ENCODE data around the gene HLA-DPB1.
"Not testable (repeated sequence)": the region's sequence is repeated elsewhere in the genome, so short reads cannot be mapped to it uniquely, and the experiment has no call there.

Gene HLA-DPB1

GRCh38 chr6:33072508-33073100, 3.2 kb upstream of the HLA-DPB1 start:
- DNase-seq: no peak

GRCh38 chr6:33073431-33073871, 2.3 kb upstream of the HLA-DPB1 start, which contains the start of gene HLA-DPA1:
Gene HLA-DPA1 (minus strand): TSS chr6:33073649.
- DNase-seq: no peak

DNA sequence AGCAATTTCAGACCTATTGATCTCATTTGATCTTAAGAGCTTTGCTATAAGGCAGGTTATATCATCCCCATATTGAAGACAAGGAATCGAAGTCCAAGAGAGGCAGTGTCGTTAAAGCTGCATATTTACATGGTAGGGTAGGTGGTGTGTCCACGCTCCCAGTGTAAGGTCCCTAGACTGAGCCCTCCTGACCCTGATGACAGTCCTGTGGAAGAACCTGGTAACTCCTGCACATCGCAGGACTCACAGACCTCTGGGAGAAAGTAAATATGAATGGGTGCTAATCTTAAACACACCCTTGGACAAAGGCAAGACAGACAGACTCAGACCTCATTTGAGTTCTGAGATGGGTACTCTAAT, 602 bp upstream of the HLA-DPB1 start:
- DNase-seq: no peak

DNA sequence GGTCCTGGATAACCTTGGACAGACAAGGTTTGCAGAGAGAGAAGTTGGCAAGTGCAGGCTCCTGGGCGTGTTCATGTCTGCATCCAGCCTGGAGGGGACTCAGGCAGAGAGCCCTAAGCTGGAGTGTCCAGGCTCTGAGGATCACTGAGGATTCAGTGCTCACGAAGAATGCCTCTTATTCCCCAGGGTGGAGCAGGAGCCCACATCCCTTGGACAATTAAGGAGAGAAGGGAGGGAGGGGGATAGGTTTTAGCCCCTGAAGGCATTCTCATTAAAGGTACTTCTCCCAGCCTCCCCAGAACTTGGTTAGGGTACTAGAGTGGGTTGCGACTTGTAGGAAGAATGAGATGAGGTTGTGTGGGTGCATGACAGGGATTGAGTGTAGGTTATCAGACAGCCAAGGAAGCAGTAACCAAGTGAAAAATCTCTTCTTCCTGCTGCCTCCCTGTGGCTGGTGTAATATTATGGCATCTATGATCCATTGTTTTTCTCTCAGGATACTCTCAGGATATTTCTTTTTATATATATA, 680 bp downstream of the HLA-DPB1 start:
- no peak for DNase-seq

DNA sequence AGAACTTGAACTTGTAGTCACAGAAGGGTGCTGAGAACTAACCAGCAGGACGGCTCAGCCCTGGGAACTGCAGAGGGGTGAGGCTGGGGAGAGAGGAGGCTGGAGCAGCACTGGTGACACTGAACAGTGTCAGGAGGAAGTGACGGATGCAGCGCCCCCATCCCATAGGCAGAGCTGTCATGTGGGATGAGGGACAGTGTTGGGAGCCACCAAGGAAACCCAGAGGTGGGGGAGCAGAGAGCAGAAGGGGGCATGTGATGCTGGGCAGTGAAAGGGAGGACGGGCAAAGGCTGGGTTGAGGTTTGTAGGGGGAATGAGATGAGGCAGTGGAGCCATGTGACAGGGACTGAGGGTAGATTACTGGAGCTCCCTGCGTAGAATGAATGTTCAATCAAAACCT, 2.1 kb downstream of the HLA-DPB1 start:
- no peak for DNase-seq

DNA sequence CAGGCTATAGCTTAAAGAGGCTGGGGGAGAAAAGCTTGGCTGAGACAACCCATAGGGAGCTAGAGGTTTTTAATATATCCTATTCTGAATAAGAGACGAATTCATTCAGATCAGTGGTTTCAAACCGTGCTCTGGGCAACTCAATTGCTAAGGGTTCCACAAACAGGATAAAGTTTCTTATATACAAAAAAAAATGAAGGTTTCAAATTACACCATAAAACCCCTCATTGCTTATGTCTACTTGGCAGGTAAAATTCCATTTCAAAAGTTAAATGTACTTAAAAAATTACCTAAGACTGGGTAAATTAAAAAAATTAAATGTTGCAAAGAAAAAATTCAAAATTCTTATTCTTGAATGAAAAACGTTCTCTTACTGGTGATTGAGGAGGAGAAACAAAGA, 2.7 kb downstream of the HLA-DPB1 start:
- no peak for DNase-seq

GRCh38 chr6:33078919-33079521, 3.2 kb downstream of the HLA-DPB1 start:
- no peak for DNase-seq

GRCh38 chr6:33079580-33079979, 3.8 kb downstream of the HLA-DPB1 start:
- no peak for DNase-seq

DNA sequence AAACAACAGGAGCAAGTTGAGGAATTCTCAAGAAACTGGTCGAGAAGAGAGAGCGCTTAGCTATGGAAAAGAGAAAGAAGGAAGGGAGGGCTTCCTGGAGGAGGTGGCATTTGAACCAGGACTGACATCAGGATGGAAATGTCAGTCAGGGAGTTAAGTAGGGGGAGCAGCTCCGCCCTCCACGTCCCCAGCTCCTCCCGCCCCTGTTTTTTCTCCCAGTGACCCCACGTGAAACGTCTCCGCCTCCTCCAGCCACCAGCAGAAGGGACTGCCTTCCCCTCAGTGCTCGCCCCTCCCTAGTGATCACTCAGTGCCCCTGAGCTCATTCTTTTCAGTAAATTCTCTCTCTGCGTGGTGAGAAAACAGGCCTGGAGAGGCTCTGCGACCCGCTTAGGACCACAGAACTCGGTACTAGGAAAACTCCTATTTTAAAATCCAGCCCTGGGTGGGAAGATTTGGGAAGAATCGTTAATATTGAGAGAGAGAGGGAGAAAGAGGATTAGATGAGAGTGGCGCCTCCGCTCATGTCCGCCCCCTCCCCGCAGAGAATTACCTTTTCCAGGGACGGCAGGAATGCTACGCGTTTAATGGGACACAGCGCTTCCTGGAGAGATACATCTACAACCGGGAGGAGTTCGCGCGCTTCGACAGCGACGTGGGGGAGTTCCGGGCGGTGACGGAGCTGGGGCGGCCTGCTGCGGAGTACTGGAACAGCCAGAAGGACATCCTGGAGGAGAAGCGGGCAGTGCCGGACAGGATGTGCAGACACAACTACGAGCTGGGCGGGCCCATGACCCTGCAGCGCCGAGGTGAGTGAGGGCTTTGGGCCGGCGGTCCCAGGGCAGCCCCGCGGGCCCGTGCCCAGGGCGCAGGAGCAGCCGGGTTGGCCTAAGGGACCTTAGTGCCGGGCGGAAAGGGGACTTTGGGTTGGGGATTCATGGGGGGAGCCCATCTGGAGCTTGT, 4.6 kb downstream of the HLA-DPB1 start:
- no peak for DNase-seq

- DNase-seq: no peak
These were observed 5.5 kb downstream of the HLA-DPB1 start for GRCh38 chr6:33081098-33081824.

DNA sequence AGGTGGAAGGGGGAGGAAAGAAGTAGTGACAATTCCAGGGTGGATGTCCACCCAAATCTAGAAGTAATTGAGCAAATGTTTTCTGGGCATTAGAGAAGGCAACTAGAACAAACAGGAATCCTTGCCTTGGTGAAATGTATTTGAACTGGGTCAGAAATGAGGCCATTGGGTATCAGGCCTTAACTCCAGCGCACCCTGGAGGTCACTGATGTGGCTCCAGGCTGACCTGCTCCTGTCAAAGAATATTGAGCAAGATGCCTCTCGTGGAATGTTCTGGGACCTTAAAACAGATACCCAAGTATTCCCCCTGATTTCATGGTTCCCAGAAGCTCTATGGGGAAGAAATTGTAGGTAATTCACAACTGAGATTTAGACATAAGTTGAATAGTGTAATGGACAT, 6.9 kb downstream of the HLA-DPB1 start:
- no peak for DNase-seq

DNA sequence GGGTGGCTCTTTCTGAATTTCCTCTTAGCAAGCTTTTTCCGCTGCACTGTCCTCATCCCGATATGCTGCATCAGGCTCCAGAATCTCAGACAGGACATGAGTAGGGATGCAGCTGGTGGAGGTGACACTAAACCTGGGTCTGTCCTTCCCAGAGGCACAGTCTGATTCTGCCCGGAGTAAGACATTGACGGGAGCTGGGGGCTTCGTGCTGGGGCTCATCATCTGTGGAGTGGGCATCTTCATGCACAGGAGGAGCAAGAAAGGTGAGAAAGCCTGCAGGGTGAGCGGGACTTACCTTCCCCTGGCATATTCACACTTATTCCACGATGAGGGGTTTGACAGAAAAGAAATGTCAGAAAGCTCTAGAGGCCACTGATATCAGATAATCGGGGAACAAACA, 9.8 kb downstream of the HLA-DPB1 start:
- DNase-seq: no peak

GRCh38 chr6:33088258-33088930, 12.6 kb downstream of the HLA-DPB1 start:
- no peak for DNase-seq

DNA sequence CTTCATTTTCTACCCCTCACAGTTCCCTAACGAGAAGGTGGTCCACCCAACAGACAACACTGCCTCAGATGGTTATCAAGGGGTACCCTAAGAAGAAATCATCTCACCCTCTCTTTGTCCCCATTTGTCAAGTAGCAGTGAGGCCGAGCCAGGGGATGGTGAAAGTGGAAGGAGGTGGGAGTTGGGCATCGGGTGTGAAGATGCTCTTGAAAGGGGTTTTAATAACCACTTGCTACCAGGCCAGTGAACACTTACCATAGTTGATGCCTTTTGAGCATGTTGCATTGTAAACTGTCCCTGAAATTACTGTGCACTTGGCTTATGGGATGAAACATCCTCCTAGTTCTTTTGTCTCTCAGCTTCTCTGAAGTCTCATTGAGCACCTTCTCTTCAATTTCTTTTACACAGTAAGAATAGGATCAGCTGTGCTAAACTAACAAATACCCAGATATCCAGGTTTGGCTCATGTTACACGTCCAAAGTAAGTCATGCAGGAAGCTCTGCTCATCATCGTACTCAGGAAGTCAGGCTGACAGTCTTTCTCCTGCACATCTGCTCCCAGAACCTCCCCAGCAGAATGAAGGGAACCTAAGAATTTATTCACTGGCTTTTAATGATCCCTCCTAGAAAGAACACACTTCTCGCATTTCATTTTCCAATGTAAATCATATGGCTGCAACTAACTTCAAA, 13.3 kb downstream of the HLA-DPB1 start:
- DNase-seq: no peak

- no peak for DNase-seq
These were observed 16.2 kb downstream of the HLA-DPB1 start for GRCh38 chr6:33091957-33092356.

DNA sequence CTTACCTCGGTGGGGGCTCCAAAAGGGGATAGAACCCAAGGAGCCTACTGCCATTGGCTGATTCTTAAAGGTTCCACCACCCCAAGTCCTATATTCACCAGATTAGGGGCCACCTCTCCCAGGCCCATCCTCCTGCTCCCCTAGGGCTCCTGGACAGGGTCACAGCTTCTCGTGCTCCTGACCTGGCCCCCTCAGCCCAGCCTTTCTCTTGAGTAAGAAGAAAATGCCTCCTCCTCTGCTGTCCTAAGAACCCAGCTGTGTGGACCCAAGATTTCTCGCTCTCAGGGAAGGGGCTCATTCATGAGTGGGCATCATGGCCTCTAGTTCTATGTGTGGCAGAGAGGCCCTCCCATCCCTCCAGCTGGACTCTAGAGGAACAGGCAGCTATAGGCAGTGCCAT, 16.6 kb downstream of the HLA-DPB1 start:
- DNase-seq: no peak

GRCh38 chr6:33093855-33094254, 18.1 kb downstream of the HLA-DPB1 start:
- DNase-seq: no peak

GRCh38 chr6:33095681-33096080, 19.9 kb downstream of the HLA-DPB1 start:
- no peak for DNase-seq

- not testable (repeated sequence) for DNase-seq
These were observed 25.4 kb downstream of the HLA-DPB1 start for GRCh38 chr6:33101121-33101737.

GRCh38 chr6:33103776-33104175, 28.0 kb downstream of the HLA-DPB1 start:
- no peak for DNase-seq

GRCh38 chr6:33104887-33105286, 29.1 kb downstream of the HLA-DPB1 start:
- DNase-seq: no peak
